GM21717 (cell line): Measurements from ENCODE around the gene RFC2.
A peak's percentile ranks its signal among the peaks of the same experiment; 100 is the strongest.
"Not testable (repeated sequence)": the region's sequence is repeated elsewhere in the genome, so short reads cannot be mapped to it uniquely, and the experiment has no call there.

Experiments
- ATAC-seq: cut with Tn5 transposase; IDR thresholded peaks from one replicate; pipeline ENCODE4 v1.9.1; 2021; ENCODE audit warnings: mild to moderate bottlenecking, moderate library complexity; ENCODE audit not compliant: unreplicated experiment

Gene RFC2

DNA sequence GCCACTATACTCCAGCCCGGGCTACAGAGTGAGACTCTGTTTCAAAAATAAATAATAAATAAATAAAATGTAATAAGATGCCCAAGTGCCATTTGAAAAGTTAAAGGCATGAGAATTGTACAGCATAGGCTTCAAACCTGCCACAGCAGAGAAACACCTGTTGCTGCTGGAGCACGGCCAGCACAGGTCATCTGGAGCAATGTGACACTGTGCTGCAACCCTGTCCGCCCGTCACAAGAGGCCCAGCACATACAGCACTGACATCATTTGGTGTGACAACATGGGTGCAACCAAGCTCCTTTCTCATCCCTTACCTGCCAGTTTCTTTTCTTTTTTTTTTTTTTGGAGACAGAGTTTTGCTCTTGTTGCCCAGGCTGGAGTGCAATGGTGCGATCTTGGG lies 1.3 kb downstream of the RFC2 start:
- ATAC-seq = no peak

DNA sequence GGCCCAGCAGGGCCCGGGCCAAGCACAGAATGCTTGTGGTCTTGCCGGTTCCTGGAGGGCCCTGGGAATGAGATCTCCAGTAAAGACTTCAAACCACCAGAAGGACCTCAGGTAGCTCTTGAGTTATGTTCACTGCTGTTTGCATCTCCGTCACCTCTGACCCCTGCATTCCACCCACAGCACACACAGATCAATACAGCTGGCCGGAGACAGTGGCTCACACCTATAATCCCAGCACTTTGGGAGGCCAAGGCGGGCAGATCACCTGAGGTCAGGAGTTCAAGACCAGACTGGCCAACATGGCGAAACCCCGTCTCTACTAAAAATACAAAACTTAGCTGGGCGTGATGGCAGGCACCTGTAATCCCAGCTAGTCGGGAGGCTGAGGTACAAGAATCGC lies 5.1 kb downstream of the RFC2 start:
- not testable (repeated sequence) for ATAC-seq

DNA sequence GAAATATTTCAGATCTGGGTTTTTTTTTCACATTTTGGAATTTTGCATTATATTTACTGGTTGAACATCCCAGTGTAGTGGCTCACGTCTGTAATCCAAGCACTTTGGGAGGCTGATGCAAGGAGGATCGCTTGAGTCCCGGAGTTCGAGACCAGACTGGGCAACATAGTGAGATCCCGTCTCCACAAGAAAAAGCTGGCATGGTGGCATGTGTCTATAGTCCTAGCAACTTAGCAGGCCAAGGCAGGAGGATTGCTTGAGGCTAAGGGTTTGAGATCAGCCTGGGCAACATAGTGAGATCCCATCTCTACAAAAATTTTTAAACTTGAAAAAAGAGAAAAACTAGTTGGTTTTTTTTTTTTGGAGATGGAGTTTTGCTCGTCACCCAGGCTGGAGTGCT lies 6.0 kb downstream of the RFC2 start:
- ATAC-seq = no peak

DNA sequence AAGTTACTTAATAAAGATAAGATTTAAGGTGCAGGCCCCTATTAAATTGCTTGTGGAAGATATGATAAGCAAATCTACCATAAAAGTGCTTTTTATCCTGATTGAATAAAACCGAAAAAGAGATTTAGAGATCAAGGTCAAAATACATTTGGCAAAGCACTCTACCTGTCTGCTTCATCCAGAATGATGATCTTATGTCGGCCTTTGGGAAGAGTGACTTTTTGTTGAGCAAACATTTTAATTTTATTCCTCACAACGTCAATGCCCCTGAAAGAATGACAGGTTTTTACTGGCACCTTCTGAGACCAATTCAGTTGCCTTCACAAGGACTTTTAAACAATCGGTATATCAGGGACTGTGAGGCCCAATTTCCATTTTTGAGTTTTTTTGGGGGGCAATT lies 7.7 kb downstream of the RFC2 start:
- ATAC-seq = no peak

DNA sequence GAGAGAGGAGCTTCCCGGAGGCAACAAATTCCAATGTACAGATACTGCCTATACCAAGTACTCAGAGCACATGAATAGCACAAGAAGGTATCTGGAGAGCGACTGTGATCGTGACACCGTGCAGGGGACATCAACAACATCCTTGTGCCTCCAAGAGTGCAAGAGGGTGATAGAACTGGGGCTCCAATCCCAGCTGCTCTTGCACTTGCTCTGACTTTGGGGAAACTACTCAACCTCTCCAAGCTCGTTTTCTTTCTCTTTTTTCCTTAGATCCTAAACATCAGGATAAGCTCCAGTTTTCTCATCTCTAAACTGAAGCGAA lies 12.1 kb downstream of the RFC2 start:
- ATAC-seq = no peak

DNA sequence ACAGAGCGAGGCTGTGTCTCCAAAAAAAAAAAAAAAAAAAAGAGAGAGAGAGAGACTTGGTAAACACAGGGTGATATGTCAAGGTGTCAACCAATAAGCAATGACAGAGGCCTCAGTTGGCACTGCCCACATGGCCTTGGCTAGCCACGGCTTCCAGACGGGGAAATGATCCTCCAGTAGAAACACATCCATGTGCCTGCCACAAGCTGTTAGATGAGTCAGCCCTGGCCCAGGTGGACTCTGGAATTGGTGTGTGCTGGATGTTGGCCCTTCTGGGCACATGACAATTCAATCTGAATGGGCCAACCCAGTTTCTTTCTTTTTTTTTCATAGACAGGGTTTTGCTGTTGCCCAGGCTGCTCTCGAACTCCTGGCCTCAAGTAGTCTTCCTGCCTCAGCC lies 13.7 kb downstream of the RFC2 start:
- no peak for ATAC-seq

DNA sequence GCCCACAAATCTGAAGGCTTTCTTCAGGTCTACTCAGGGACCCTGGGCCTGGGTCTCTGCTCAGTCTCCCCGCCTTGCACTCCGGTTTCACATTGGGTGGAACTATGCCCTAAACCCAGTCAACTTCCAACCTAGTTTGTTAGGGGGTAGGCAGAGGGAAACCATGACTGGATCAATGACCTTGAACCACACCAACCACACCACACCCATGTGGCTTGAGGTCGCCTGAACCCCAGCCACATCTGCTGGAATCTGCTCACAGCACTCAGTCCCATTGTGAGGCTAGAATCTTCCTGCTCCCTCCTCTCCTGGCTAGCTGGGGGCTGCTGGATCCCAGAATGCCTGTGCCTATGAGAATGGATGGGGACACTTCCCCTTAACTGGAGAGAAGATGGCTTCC lies 17.9 kb downstream of the RFC2 start:
- no peak for ATAC-seq

DNA sequence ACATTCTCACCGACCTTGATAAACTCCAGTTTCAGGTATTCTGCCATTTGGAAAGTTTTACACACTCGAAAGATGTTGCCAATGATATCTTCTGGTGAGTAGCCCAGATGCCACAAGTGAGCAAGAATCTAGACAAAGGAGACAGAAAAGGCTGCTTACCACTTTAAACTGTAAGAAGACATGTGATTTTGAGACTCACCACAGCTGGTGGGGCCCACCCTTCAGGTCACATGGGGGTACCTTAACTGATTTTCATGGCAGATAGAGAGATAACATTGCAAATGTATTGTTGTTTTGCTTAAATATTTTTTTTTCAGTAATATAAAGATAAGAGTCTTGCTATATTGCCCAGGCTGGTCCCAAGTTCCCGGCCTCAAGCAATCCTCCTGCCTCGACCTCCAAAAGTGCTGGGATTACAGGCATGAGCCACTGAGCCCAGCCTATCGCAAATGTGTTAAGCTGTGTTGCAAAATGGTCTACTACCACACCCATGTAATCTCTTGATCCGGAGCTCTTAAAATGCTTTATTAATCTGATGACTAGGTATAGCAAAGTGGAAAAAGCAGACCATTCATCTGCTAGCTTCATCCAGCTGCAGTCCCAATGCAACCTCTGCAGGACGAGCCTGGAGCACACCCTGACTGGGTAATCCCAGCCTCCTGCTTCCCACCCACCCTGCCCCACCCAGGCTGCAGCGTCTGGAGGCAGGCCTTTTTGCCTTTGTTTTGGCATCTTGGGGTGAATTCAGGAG lies 18.5 kb downstream of the RFC2 start:
- ATAC-seq = no peak

DNA sequence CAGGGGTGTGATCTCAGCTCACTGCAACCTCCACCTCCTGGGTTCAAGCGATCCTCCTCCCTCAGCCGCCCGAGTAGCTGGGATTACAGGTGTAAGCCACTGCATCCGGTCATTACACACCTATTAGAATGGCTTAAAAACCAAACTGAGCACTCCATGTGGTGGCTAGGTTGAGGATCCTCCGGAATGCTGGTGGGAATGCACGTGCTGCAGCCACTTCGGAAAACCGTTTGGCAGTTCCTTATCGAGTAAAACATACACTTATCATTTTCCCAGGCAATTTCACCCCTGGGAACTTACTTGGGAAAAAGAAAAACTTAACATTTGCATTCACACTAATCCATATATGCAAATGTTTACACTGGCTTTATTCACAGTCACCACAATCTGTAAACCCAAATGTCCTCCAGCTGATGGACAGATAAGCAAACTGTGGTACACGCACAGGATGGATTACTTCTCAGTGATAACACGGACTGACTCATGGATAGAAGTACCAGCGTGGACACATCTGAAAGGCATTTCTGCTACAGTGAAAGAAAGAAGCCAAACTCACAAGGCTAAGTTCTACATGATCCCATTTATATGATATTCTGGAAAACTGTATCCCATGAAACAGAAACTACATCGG lies 20.4 kb downstream of the RFC2 start:
- ATAC-seq = no peak

DNA sequence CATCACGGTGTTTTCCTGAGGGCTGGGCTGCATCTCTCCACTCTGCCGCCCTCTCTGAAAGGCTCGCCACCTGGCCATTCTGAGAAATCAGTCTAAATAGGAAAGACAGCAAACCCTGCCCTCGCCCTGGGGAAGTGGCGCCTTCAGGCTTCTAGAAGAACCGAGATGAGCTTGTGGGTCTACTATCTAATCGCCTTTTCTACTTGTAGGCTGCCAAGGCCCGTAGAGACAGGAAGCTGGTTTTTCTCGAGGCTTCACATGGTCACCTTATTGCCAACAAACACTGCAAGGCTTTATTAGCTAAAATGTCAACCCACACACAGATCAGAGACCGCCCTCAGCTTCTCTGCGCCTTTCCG lies 23.0 kb downstream of the RFC2 start:
- peak; percentile 67 for ATAC-seq

DNA sequence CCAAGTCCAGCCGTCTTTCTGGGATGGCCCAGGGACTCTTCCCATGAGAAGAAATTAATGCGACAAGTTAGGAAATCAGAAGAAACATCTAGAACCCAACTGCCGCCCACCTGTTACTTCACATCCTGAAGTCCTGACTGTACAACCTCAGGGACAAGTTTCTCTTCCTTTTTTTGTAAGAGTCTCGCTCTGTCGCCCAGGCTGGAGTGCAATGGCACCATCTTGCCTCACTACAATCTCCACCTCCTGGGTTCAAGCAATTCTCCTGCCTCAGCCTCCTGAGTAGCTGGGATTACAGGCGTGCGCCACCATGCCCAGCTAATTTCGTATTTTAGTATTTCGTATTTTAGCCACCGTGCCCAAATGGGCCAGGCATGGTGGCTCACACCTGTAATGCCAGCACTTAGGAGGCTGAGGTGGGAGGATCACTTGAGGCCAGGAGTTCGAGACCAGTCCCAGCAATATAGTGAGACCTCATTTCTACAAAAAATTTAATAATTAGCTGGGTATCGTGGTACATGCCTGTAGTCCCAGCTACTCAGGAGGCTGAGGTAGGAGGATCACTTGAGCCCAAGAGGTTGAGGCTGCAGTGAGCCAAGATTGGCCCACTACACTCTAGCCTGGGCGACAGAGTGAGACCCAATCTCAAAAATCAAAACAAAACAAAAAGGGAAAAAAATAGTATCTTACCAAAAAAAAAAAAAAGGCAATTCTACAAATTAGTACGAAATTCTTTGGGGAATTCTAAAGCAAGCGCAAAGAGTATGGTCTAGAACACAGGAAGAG lies 23.6 kb downstream of the RFC2 start:
- ATAC-seq = no peak

DNA sequence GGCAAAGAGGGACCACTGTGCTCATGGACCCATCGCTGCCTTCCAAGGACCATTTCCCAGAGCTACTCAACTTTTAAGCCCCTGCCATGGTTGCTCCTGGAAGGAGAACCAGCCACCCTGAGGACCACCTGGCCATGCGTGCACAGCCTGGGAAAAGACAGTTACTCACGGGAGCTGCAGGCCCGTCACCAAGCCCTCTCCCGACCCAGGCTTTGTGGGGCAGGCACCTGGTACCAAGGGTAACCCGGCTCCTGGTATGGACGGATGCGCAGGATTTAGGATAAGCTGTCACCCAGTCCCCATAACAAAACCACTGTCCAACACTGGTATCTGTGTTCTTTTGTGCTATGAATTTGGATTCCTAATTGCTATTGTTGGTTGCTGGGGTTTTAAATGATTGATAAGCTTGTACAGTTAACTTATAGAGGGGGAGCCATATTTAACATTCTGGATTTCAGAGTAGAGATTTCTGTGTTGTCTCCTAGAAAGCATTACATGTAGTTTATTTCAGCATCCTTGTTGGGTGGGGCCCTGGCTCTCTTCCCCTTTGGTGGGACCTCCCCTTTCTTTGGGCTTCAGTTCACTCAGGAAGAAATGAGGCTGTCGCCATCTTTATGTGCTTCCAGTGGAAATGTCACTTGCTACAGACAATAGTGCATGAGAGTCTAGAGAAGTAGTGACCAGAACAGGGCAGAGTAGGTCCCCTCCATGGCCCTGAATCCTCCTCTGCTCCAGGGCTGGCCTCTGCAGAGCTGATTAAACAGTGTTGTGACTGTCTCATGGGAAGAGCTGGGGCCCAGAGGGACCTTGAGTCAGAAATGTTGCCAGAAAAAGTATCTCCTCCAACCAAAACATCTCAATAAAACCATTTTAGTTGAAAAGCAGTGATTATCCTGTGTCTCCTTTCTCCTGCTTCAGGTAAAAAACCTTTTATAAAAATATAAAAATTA lies 25.0 kb downstream of the RFC2 start:
- no peak for ATAC-seq

DNA sequence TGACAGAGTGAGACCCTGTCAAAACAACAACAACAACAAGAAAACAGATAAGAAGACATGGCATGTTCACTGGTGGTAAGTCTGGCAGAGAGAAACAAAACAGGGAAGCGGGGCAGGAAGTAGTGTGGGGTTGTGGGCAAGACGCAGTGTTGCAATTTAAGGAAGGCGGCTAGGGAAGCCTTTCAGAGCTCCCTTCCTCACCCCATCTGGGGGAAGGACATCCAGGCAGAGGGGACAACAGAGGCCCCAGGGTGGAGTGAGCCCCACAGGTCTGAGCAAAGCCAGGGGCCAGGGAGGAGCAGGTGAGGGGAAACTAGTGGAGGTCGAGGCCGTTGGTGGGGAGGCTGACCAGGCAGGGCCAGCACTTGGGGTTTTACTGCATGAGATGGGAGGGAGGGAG lies 27.6 kb downstream of the RFC2 start:
- ATAC-seq = no peak

DNA sequence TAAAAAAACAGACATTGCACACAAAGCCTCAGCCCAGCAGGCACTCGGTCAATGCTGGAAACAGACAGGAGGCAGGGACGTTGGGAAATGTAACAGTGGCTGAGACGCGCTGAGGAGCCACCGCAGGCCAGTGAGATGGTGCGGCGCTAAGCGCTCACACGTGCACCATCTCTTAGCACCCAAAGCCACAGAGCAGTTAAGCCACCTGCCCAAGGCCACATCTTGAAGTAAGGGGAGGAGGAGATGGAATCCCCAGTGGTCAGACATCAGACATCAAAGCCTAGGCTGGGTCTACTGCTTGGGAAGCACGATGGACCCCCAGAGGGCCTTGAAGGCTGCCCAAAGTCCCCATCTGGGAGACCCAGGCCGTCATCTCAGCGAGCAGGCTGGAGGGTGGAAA lies 28.8 kb downstream of the RFC2 start:
- no peak for ATAC-seq

DNA sequence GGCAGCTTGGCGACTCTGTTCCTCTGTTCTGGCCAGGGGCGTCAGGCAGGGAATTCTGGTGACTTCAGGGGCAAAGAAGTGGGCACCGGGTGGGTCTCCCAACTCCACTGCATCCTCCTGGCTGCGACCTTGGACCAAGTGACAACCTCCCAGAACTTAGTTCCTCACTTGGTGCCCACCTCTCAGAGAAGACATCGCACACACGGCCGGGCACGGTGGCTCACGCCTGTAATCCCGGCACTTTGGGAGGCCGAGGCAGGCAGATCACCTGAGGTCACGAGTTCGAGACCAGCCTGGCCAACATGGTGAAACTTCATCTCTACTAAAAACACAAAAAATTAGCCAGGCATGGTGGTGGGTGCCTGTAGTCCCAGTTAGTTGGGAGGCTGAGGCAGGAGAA lies 29.3 kb downstream of the RFC2 start:
- ATAC-seq = not testable (repeated sequence)

DNA sequence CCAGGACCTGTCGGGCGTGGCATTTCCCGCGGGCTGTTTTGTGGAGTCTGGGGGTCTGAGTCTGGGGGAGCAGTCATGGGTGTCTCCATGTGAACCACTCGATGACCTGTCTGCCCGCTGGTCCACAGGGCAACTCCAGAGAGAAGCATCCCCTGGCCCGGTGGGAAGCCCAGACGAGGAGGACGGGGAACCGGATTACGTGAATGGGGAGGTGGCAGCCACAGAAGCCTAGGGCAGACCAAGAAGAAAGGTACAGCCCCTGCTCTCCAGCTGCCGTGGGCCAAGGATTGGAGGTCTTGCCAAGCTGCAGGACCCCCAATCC lies 29.7 kb downstream of the RFC2 start:
- no peak for ATAC-seq

DNA sequence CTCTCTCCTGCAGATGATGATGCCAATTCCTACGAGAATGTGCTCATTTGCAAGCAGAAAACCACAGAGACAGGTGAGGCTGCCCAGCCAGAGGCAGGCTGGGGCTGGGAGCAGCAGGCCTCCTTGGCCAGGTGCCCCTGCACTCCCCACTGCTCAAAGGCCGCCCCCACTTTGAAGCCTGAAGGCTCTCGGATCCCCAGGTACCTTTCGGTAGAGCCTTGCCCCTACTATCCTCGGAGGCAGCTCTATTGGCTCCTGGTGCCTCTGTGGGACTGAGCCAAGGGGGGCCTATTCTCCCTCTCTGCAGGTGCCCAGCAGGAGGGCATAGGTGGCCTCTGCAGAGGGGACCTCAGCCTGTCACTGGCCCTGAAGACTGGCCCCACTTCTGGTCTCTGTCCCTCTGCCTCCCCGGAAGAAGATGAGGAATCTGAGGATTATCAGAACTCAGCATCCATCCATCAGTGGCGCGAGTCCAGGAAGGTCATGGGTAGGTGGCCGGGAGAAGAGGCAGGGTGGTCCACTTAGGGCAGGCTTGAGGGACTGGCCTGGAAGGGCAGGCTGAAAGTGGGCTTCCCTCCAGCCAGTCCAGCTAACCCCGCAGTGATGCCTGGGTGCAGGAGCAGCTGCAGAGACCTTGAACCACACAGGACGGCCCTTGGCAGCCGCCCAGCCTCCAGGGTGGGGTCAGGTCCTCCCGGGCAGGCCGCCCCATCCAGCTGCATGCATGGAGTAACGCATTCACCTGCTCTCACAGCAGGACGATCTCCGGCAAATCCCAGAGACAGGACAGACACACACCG lies 30.3 kb downstream of the RFC2 start:
- no peak for ATAC-seq

DNA sequence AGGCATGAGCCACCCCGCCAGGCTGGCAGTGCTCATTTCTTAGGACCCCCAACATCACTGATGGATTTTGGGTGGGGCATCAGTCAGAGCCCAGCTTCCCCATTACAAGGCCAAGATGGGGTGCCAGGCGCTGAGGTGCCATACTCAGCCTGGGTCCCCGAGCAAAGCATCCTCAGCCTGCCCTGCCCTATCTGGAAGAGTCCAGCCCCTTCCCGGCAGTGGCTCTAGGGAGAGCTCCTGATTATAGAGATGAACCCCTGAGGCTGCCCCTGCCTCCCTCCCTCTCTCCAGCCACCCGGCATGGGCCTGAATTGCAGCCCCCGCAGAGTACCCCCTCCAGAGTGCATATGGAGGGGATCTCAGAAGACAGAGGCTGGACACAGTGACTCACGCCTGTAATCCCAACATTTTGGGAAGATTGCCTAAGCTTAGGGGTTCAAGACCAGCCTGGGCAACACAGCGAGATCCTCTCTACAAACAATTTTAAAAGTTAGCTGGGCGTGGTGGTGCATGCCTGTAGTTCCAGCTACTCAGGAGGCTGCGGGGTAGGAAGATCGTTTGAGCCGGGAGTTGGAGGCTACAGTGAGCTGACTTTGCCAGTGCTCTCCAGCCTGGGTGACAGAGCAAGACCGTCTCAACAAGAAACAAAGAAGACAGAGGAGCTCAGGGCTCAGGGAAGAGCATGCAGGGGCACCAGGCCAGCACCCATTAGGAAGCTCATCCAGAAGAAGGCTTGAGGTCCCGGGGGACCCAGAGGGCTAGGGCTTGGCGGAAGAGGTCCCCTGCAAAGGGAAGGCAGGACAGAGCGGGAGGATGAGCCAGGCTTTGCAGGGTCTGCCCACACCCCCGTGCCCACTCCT lies 31.1 kb downstream of the RFC2 start:
- no peak for ATAC-seq

DNA sequence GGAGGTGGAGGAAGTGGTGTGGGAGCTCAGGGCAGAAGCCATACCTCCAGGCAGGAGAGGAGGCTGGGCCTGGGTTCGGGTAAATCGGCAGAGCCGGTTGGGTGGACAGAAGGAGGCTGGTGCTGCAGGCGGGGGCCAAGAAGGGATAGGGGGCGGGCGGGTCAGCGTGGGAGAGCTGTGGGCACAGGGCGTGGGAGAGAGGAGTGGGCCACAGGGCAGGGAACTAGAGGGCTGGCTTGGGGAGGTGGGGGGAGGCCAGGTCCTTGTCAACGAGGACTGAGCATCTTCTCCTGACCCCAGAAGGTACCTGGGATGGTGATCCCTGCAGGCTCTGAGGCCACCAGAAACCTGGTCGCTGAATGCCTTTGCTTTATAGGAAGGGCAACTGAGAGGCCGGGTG lies 32.5 kb downstream of the RFC2 start:
- no peak for ATAC-seq

DNA sequence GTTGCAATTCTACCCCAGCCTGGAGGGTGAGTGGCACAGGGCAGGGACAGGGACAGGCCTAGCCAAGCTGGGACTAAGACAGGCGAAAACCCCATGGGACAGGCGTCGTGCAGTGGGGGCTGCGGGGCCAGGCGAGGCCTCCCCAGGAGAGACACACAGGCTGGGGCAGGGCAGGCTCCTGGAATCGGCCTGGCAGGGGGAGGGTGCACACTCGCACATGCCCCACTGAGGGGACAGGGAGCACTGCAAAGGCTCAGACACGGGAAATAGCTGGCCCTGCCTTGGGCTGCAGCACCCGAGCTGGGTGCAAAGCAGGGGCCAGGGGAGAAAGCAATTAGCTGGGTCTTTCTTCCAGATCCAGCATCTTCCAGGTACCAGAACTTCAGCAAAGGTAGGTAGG lies 34.0 kb downstream of the RFC2 start:
- ATAC-seq = no peak
